ENCODE data around the gene TMEM125. TPM values are rescaled to one million over a fixed set of nuclear protein-coding genes. Genes with fewer than 3 reads are reported as not detected.

Gene TMEM125
- total RNA-seq, 2 donors from 2014 or later, result 11.7 to 16.6 TPM

DNA sequence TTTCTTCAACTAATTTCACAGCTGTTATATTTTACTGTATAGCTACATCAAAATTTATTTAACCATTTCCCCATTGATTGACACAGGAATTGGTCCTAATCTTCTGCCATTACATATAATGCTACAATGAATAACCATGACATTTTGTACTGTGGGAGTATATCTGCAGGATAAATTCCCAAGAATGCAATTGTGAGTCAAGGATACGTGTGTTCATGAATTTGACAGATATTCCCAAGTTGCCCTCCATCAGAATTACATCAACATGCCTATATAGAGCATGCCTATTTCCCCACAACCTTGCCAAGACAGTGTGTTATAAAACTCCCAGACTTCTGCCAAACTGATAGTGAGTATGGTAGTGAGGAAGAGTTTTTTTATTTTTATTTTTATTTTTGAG is 28.3 kb downstream of the TMEM125 start:
- Mint-ChIP-seq H3K4me1 (peaks cover 23% of the 10 kb centered on the region), H3K9me3 (no peaks in the 10 kb centered on the region), H3K4me3 (no peak overlapping the region), H3K27me3 (ENCODE audit: insufficient read depth) (no peaks in the 10 kb centered on the region), H3K36me3 (ENCODE audit: low read depth) (no peaks in the 10 kb centered on the region), H3K27ac (no peak overlapping the region)
- Histone ChIP-seq H3K4me3 (ENCODE audit: low read length) (no peak overlapping the region), H3K27me3 (ENCODE audit: control insufficient read depth, insufficient read depth, low read length, poor library complexity, severe bottlenecking) (no peaks in the 10 kb centered on the region), H3K9me3 (ENCODE audit: control insufficient read depth, low read length) (no peaks in the 10 kb centered on the region), H3K27ac (ENCODE audit: low read depth, low read length) (no peak overlapping the region), H3K4me1 (ENCODE audit: control insufficient read depth, insufficient read depth, low read length) (peaks cover 15% of the 10 kb centered on the region), H3K9ac (ENCODE audit: extremely low read depth, low read length, poor library complexity, severe bottlenecking) (no peak overlapping the region), H3K36me3 (ENCODE audit: control insufficient read depth, insufficient read depth, low read length) (no peaks in the 10 kb centered on the region)
- DNase-seq, result no peak
- 93% methylated on average over 1 of the region's 1 CpG; no CpG with 5 or more reads in 1 of the 2 experiments for WGBS, 2 experiments (ENCODE audit: insufficient coverage in 1 of 2, insufficient read length in 1 of 2)
- TF ChIP-seq, protein P1, sequence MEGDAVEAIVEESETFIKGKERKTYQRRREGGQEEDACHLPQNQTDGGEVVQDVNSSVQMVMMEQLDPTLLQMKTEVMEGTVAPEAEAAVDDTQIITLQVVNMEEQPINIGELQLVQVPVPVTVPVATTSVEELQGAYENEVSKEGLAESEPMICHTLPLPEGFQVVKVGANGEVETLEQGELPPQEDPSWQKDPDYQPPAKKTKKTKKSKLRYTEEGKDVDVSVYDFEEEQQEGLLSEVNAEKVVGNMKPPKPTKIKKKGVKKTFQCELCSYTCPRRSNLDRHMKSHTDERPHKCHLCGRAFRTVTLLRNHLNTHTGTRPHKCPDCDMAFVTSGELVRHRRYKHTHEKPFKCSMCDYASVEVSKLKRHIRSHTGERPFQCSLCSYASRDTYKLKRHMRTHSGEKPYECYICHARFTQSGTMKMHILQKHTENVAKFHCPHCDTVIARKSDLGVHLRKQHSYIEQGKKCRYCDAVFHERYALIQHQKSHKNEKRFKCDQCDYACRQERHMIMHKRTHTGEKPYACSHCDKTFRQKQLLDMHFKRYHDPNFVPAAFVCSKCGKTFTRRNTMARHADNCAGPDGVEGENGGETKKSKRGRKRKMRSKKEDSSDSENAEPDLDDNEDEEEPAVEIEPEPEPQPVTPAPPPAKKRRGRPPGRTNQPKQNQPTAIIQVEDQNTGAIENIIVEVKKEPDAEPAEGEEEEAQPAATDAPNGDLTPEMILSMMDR (conservative IDR thresholded peaks at IDR 0.05), result no peak

DNA sequence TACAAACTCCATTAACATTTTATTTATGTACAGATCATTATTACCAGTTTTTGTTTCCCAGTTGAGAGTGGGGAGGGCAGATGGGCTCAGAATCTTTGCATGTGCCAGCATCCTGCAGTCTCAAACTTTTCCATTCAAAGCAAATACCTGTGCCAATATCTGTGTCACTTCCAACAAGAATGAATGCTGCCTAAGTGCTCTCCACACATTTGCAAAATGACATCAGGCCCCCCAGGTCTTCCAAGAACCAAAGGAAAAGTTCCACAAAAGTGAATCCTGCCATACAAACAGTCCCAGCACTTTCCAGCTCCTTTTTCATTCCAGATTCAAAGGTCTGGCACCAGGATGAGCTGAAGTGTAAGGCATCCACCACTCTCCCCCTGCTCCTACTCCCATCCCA is 29.3 kb downstream of the TMEM125 start:
- TF ChIP-seq, protein P1 (conservative IDR thresholded peaks at IDR 0.05), result no peak
- no peak overlapping the region for H3K4me3 Mint-ChIP-seq
- Histone ChIP-seq H3K36me3 (ENCODE audit: control insufficient read depth, insufficient read depth, low read length) (no peaks in the 10 kb centered on the region), H3K9me3 (ENCODE audit: control insufficient read depth, low read length) (no peaks in the 10 kb centered on the region), H3K9ac (ENCODE audit: extremely low read depth, low read length, poor library complexity, severe bottlenecking) (no peak overlapping the region), H3K4me1 (ENCODE audit: control insufficient read depth, insufficient read depth, low read length) (peaks cover 12% of the 10 kb centered on the region), H3K4me3 (ENCODE audit: low read length) (no peak overlapping the region), H3K27me3 (ENCODE audit: control insufficient read depth, insufficient read depth, low read length, poor library complexity, severe bottlenecking) (no peaks in the 10 kb centered on the region), H3K27ac (ENCODE audit: low read depth, low read length) (no peak overlapping the region)
- no peaks in the 10 kb centered on the region for H3K27me3 Mint-ChIP-seq (ENCODE audit: insufficient read depth)
- H3K9me3 Mint-ChIP-seq, result no peaks in the 10 kb centered on the region
- H3K4me1 Mint-ChIP-seq, result peaks cover 28% of the 10 kb centered on the region
- no peaks in the 10 kb centered on the region for H3K36me3 Mint-ChIP-seq (ENCODE audit: low read depth)
- no peak overlapping the region for H3K27ac Mint-ChIP-seq
- DNase-seq, result no peak

- 92 to 93% methylated on average over 2 to 8 of the region's 10 CpGs for WGBS, 2 experiments (ENCODE audit: insufficient coverage in 1 of 2, insufficient read length in 1 of 2)
- Histone ChIP-seq H3K27ac (ENCODE audit: low read depth, low read length) (no peak within 1 kb of the TSS), H3K4me1 (ENCODE audit: control insufficient read depth, insufficient read depth, low read length) (peaks cover 5% of the 10 kb centered on the region), H3K9me3 (ENCODE audit: control insufficient read depth, low read length) (no peaks in the 10 kb centered on the region), H3K9ac (ENCODE audit: extremely low read depth, low read length, poor library complexity, severe bottlenecking) (no peak within 1 kb of the TSS), H3K27me3 (ENCODE audit: control insufficient read depth, insufficient read depth, low read length, poor library complexity, severe bottlenecking) (no peaks in the 10 kb centered on the region), H3K4me3 (ENCODE audit: low read length) (no peak within 1 kb of the TSS), H3K36me3 (ENCODE audit: control insufficient read depth, insufficient read depth, low read length) (no peaks in the 10 kb centered on the region)
- TF ChIP-seq, protein P1 (conservative IDR thresholded peaks at IDR 0.05), result no peak
- no peaks in the 10 kb centered on the region for H3K36me3 Mint-ChIP-seq (ENCODE audit: low read depth)
- H3K9me3 Mint-ChIP-seq, result no peaks in the 10 kb centered on the region
- no peaks in the 10 kb centered on the region for H3K27me3 Mint-ChIP-seq (ENCODE audit: insufficient read depth)
- H3K4me1 Mint-ChIP-seq, result peaks cover 19% of the 10 kb centered on the region
- no peak within 1 kb of the TSS for H3K27ac Mint-ChIP-seq
- no peak within 1 kb of the TSS for H3K4me3 Mint-ChIP-seq
- DNase-seq, result no peak
Measured at GRCh38 chr1:43300378-43301094, 30.8 kb downstream of the TMEM125 start, which contains the start of gene TIE1. TSS of gene TIE1 (plus strand) at chr1:43300982. CDS start at chr1:43301072, 90 bp downstream.

Data from endodermal cell (in vitro differentiated cells).